DMS153 (cell line): ENCODE results near the gene DCTN1.
"Not testable (repeated sequence)": the region's sequence is repeated elsewhere in the genome, so short reads cannot be mapped to it uniquely, and the experiment has no call there.

Source experiments
- DNase-seq: peaks from one replicate; lab custom pipeline; 2025; lab: John Stamatoyannopoulos, UW

Gene DCTN1

DNA sequence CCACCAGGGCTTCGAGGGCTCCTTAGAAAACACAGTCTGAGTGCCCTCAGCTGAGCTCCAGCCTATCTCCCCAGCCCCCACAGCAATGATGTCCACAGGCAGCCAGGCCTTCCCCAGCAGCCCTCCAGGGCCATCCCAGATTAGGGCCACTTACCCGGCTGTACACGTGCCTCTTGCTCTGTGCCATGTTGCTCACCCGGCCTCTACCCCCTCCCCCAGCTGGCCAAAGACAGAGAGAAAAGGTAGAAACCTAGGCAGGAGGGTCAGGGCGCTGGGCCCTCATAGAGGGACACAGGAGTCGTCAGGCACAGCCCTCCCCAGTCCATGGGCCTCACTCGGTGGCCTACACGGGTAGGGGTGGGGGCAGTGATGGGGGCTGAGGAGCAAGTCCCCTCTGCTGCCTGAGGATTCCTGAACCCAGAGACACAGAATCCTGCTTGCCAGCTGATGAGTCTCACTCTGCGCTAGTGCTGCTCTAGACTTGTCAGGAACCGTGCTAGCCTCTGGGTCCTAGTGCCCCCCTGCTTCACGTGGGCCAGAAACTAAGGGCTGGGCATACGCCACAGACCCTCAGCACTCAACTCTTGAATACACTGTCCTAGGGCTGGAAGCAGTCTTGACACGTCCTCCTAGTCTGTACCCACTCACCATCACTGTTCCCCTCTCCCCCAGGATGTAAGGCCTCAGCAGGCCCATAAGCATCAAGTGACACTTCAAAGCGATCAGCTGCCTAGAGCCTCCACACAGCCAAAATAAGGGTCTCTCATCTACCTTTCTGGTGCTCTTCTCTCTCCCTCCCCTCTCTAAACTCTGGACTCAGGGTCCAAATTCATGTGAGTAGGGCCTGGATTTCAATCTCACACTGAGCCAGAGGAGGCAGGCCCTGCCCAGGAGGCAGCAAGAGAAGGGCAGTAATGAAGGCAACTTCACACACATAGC is at the start of gene DCTN1:
Gene DCTN1, minus strand, starts transcription at position 461 of the 939 bp plus-strand sequence. Its CDS starts 274 bp downstream, at position 187.
- DNase-seq = no peak

DNA sequence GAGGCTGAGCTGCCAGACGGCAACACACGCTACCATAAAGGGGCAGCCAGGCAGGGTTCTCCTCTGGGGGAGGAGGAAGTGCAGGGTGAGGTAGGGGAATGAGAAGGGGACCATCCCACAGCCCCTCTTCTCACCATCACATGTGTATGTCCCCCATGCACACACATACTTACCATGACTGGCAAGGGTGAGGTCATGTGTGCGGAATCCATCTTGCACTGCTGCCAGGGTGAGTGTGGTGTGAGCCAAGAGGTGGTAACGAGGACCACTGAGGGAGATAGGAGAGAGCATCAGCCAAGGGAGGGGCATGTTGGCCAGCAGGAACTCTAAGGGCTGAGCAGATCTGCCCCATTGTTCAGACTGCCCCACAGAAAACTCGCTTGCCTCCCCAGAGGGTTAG is 48.6 kb upstream of the DCTN1 start:
- no peak for DNase-seq

- DNase-seq = no peak
Measured at GRCh38 chr2:74427551-74427950, 47.4 kb upstream of the DCTN1 start.

DNA sequence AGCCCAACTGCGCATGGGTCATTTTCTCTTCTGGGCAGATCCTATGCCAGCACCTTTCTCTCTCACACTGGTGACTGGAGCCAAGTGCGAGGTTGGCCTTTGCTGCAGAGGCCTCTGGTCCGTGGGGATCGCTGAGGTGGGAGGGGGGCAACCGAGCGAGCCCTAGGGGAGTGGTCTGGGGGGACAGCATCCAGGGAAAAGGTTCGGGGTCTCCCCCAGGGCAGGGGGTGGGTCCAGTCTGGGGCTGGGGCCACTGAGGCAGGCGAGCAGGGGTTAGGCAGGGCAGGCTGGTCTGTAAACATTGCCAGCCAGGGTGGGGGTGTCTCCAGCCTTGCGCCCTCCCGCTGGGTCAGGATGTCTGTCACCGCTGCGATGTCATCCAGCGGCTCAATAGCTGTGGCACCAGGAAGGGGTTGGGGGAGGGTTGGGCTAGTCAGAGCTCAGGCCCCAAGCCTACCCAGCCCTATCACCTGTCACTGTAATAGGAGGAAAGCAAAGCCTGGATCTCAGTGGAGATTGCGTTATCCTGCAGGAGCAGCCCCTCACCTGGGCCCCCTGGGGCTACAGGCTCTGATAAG is 46.2 kb upstream of the DCTN1 start:
- no peak for DNase-seq

- DNase-seq = no peak
Measured at GRCh38 chr2:74425523-74425922, 45.4 kb upstream of the DCTN1 start.

GRCh38 chr2:74424995-74425406 is 44.9 kb upstream of the DCTN1 start:
- DNase-seq = no peak

DNA sequence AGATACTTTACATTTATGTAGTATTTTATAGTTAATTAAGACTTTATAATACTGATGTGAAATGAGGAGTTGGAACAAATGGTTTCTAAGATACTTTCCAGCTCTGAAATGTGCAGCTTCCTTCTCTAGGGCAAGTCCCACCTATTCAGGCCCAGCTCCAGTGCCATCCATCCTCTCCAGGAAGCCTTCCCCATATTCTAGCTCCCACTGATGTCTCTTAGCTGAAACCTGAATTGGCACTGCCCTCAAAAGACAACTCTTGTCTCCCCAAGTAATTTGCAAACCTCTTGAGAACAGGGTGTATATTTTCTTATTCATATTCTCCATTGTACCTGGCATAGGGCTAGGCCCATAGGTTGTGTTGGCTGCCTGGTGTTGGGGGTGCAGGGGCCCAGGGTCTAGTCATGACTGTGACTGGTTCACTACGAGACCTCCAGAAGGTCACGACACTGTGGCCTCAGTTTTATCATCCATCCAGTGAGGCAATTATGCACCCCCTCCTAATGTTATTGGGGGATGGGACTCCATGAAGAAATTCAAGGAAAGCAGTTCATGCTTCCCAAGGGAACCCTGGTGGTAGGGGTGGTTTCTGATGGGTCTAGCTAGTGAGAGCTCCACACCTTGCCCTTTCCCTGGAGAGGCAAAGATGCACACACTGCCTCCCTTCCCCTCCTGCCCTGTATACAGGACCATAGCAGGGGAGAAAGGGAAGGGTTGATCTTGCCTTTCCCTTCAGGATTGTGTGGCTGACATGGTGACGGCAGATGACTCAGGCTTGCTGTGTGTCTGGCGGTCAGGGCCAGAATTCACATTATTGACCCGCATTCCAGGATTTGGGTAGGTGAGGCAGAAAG is 44.3 kb upstream of the DCTN1 start:
- no peak for DNase-seq

DNA sequence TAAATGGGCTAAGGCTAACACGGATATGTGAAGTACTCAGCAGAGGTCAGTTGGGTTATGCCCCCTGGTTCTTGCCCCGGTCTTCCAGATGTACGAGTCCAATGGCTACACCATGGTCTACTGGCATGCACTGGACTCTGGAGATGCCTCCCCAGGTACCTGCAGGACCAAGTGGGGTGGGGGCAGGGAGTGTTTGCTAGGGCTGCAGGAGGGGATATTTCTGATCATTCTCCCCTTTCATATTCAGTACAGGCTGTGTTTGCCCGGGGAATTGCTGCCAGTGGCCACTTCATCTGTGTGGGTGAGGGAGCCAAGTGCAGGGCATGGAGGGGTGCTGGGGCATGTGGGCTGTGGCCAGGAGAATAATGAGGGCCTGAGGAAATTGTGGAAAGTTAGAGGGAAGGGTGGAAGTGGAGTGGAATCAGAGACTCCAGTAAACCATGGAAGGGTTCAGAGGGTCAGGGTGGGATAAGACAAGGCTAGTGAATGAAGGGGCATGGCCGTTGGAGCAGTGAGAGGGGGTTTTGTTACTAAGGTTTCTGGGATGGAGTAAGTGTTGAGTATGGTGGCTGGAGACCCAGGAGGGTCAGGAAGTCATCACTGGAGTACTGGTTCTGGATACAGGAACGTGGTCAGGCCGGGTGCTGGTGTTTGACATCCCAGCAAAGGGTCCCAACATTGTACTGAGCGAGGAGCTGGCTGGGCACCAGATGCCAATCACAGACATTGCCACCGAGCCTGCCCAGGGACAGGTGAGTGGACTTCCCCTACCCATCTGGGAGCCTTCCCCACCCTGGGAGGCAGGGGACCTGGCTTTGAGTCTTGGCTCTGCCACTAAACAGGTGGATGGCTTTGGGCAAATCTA is 43.4 kb upstream of the DCTN1 start:
- no peak for DNase-seq

- peak; percentile 93 for DNase-seq
Measured at GRCh38 chr2:74421221-74421870, 41.2 kb upstream of the DCTN1 start, which contains the start of the genes C2orf81 and WDR54. C2orf81 (minus strand) TSS chr2:74421619; CDS start chr2:74421560, 59 bp downstream. WDR54 (plus strand) TSS chr2:74421730; CDS start chr2:74422154, 424 bp downstream.

DNA sequence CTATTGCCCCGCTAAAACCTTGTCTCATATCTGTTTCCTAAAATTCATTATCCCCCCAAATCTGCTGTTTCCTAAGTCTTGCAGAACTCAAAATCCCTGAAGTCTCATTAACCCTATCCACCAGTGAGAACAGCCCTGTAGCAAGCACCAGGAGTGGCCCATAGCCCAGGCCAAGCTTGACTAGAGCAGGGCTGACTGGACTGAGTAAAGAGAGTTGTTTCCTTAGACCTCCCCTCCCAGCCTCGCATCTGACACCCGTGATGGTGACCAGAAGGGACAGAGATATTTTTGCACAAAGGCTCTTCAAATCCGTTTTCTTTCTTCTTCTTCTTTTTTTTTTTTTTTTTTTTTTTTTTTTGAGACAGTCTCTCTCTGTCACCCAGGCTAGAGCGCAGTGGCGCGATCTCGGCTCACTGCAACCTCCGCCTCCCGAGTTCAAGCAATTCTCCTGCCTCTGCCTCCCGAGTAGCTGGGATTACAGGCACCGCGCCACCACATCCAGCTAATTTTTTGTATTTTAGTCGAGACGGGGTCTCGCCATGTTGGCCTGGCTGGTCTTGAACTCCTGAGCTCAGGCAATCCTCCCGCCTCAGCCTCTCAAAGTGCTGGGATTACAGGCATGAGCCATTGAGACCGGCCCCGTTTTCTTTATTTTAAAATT is 40.5 kb upstream of the DCTN1 start:
- not testable (repeated sequence) for DNase-seq

- no peak for DNase-seq
Measured at GRCh38 chr2:74420006-74420405, 39.9 kb upstream of the DCTN1 start.

- no peak for DNase-seq
Measured at GRCh38 chr2:74419345-74419744, 39.2 kb upstream of the DCTN1 start.

GRCh38 chr2:74418312-74418711 is 38.2 kb upstream of the DCTN1 start:
- DNase-seq = no peak

DNA sequence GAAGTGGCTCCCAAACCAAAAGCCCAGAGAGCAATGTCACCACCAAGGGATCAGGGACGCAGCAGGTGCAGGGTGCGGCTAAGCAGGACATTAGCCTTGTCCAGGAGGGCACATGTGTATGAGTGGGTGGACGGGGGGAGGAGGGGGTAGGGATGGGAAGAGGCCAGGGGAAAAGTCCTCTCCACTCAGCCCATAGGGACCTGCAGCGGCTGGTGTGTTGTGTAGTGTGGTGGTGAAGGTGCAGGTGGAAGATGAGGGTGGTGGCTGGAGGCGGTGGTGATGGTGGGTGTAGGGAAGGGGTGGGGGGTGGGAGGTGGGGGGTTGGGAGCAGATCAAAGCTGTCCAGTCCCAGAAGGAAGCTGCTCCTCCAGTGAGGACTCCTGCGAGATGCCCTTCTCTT is 37.7 kb upstream of the DCTN1 start:
- DNase-seq = no peak

DNA sequence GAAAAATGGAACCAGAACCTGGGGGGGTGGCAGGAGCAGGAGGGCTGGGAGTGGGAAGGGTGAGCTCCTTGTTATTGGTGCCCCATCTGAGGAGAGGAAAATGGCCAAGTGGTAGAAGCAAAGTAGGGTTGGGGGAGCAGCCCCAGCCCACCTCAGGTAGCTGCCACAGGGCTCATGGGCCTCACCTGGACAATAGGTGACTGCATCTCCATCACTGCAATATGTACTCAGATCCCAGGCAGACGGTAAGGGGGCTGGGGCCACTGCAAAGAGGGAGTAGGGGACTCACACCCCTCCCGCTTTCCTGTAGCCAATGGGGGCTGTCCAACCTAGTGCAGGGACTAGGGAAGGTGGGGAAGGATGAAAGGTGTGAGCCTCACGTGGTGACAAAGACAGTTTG is 37.1 kb upstream of the DCTN1 start:
- DNase-seq = no peak

- DNase-seq = no peak
Measured at GRCh38 chr2:74416778-74417177, 36.7 kb upstream of the DCTN1 start.

DNA sequence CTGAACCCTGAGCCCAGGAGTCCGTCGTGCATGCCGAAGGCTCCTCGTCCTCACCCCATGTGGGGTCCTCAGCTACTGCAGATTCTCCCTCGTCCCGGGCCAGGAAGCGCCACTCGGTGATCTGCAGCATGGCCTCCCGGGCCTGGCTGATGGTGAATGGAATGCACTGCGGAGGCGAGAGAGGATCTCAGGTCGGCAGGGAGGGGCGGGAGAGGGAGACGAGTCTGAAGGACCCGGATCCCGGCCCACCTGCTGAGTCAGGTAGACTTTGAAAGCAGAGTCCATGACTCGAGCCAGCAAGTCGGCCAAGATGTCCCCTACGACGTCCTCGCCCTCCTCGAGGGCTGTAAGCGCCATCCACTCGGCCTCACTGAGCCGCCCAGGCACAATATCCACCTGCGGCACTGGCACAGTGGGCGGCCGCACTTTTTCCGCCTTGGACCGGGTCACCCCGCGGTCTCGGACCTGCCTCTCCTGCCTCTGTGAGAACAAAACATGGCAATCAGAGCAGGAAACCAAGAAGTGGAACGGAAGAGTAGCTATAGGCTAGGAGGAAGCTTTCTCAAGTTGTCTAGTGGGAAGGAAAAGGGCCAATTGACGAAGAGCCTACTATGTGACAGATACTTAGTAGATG is 35.8 kb upstream of the DCTN1 start:
- peak; percentile 16 for DNase-seq

DNA sequence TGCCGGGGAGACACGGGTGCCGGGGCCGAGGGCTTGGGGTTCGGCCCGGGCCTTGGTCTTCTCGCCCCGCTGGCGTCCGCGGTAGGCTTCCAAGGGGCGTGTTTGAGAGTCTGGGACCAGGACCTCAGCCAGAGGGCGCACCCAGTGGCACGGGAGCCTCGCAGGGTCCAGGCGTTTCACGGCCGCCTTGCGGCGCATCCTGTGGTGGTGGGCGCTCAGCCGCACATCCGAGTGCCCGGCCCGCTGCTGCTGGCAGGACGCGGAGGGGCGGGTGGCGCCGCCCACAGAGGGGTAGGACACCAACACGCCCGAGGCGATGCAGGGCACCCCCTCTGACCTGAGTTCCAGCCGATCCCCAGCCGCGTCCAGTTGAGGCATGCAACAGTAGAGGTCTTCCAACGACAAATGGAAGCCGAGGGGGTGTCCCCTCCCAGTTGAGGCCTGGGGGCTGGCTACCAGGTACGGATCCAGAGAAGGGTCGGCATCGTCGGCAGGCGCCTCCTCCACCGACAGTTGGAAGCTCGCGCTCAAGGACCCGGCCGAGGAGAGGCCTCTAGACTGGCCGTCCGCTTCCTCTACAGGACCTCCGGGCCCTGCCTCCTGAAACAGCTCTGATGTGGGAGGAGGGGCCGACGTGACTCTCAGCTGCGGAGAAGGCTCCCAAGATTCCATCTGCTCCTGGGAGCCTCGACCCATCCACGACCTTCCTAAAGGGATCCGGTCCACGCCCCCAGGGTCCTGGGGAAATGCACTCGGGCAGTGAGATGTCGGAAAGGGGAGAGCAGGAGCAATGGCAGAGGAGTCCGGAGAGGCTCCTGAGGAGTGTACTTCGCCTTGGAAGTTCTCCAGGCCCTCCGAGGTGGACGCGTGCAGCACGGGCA is 35.0 kb upstream of the DCTN1 start:
- DNase-seq = peak; percentile 22

GRCh38 chr2:74414441-74414840 is 34.3 kb upstream of the DCTN1 start:
- no peak for DNase-seq
